ENCODE results near the gene TEX29.

DNA sequence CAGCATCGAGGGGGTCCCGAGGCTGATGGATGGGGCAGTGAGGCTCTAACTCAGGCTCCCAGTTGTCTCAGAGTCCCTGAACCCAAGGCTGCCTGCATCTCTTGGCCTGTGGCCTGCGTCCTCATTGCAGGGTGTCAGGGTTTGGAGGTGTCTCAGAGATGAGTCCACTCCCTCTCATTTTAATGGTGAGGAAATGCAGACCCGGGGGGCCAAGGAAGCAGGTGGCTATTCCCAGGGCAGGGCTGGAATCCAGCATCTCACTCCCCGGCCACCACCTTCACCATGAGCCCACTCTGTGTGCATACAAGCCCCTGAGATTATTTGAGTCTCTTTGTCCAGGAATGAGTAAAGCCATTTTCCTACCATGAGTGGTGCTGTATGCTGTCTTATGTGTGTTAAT, 21.4 kb downstream of the TEX29 start:
- TF ChIP-seq EP300 (IDR thresholded peaks at IDR 0.05), result no peak
- TF ChIP-seq, protein P1, sequence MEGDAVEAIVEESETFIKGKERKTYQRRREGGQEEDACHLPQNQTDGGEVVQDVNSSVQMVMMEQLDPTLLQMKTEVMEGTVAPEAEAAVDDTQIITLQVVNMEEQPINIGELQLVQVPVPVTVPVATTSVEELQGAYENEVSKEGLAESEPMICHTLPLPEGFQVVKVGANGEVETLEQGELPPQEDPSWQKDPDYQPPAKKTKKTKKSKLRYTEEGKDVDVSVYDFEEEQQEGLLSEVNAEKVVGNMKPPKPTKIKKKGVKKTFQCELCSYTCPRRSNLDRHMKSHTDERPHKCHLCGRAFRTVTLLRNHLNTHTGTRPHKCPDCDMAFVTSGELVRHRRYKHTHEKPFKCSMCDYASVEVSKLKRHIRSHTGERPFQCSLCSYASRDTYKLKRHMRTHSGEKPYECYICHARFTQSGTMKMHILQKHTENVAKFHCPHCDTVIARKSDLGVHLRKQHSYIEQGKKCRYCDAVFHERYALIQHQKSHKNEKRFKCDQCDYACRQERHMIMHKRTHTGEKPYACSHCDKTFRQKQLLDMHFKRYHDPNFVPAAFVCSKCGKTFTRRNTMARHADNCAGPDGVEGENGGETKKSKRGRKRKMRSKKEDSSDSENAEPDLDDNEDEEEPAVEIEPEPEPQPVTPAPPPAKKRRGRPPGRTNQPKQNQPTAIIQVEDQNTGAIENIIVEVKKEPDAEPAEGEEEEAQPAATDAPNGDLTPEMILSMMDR (IDR thresholded peaks at IDR 0.05), result no peak
- TF ChIP-seq POLR2AphosphoS5 (IDR thresholded peaks at IDR 0.05), result no peak
